OCI-LY1 (cell line): Measurements from ENCODE around the gene ZFR.

ENCODE experiments used
- H2AFZ ChIP-seq: fragments of 200-600 bp; sonication (generic), shearing (Covaris generic); 2 replicates; pipeline ENCODE4 v1.6.0; 2014; ENCODE audit warnings: antibody characterized with exemption, mild to moderate bottlenecking, low read length
- H3F3A ChIP-seq: fragments of 200-600 bp; sonication (generic), shearing (Covaris generic); 2 replicates; pipeline ENCODE4 v1.6.0; 2014; ENCODE audit warnings: mild to moderate bottlenecking, antibody characterized with exemption, low read length, moderate library complexity; ENCODE audit not compliant: insufficient read depth
- H3K27ac ChIP-seq: fragments of 200-600 bp; sonication (generic); 2 replicates; pipeline ENCODE4 v1.5.1; 2014; ENCODE audit warnings: low read length, mixed run types, mild to moderate bottlenecking, low read depth; ENCODE audit not compliant: poor library complexity, severe bottlenecking
- H3K27me3 ChIP-seq: fragments of 200-600 bp; sonication (generic); 2 replicates; pipeline ENCODE4 v1.6.0; 2014; ENCODE audit warnings: antibody characterized with exemption, mild to moderate bottlenecking, low read length, moderate library complexity; ENCODE audit not compliant: insufficient read depth
- H3K36me3 ChIP-seq: fragments of 200-600 bp; sonication (generic); 2 replicates; pipeline ENCODE4 v1.6.1; 2014; ENCODE audit warnings: mild to moderate bottlenecking, antibody characterized with exemption, low read length, moderate library complexity, mixed read lengths; ENCODE audit not compliant: insufficient read depth
- H3K4me1 ChIP-seq: fragments of 200-600 bp; sonication (generic); 2 replicates; pipeline ENCODE4 v1.5.1; 2014; ENCODE audit warnings: mild to moderate bottlenecking, low read length, moderate library complexity; ENCODE audit not compliant: insufficient read depth, severe bottlenecking
- H3K4me2 ChIP-seq: fragments of 200-600 bp; sonication (generic), shearing (Covaris generic); 2 replicates; pipeline ENCODE4 v1.6.1; 2014; ENCODE audit warnings: low read length
- H3K4me3 ChIP-seq: fragments of 200-600 bp; sonication (generic); 2 replicates; pipeline ENCODE4 v1.5.1; 2014; ENCODE audit warnings: low read length, low read depth, mild to moderate bottlenecking, mixed read lengths; ENCODE audit not compliant: poor library complexity, severe bottlenecking
- H3K79me2 ChIP-seq: fragments of 200-600 bp; shearing (Covaris generic); 2 replicates; pipeline ENCODE4 v1.6.1; 2016; ENCODE audit warnings: mixed run types, low read length, mixed read lengths; ENCODE audit not compliant: insufficient read depth
- H3K9ac ChIP-seq: fragments of 200-600 bp; sonication (generic), shearing (Covaris generic); 2 replicates; pipeline ENCODE4 v1.6.1; 2014; ENCODE audit warnings: mild to moderate bottlenecking, low read length, mixed read lengths
- H3K9me2 ChIP-seq: fragments of 200-600 bp; sonication (generic), shearing (Covaris generic); 2 replicates; pipeline ENCODE4 v1.6.1; 2014; ENCODE audit warnings: low read depth, mild to moderate bottlenecking, low read length, mixed read lengths
- H3K9me3 ChIP-seq: fragments of 200-600 bp; shearing (Covaris generic); 2 replicates; pipeline ENCODE4 v1.6.1; 2014; ENCODE audit warnings: low read length, mixed read lengths
- H4K20me1 ChIP-seq: fragments of 200-600 bp; sonication (generic), shearing (Covaris generic); 2 replicates; pipeline ENCODE4 v1.6.0; 2016; ENCODE audit warnings: mild to moderate bottlenecking, low read length; ENCODE audit not compliant: insufficient read depth
- CTCF ChIP-seq: fragments of 200-600 bp; sonication (generic), shearing (Covaris generic); IDR thresholded peaks from 2 replicates; pipeline ENCODE4 v1.5.1; 2017; ENCODE audit warnings: mild to moderate bottlenecking, antibody characterized with exemption, low read length, moderate library complexity, mixed read lengths
- EZH2 ChIP-seq: fragments of 200-600 bp; sonication (generic), shearing (Covaris generic); IDR thresholded peaks from 2 replicates; pipeline ENCODE4 v1.8.0; 2017; ENCODE audit warnings: borderline replicate concordance, mixed run types, mild to moderate bottlenecking, antibody characterized with exemption, low read length, moderate library complexity, mixed read lengths

The ZFR gene

DNA sequence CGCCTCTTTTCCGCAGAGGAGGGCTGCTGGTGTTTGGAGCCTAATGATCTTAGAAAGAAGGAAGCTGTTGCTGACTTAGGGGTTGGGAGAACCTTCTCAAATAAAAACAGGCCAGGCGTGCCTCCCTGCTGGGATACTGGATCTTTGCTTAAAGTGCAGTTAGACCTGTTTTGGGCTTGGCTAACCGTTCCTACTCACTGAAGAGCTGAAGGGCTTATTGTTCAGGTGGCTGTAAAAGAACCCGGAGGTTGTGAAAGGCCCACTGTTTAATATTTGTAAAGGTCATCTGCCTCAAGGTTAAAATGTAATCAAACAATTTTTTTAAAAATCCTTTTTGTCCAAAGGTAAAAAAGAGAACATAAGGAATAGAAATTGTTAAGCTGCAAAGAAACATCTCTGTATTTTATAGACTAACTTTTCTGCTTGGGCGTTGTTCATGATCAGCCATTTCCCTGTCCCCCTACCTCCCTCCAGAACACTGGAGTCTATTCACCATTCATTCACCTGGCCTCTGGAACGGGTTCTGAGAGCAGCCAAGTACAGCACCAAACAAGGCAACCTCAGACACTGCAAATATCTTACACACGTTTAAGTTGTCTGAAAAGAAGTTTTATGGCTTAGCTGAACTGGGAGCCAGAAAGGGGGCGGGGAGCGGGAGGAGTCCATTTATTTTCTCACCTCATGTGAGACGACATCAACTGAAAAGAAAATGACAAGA is 113.2 kb downstream of the ZFR start:
- H3K9me3 ChIP-seq: no peaks in the 10 kb centered on the region
- TF ChIP-seq CTCF (no peak), EZH2 (no peak)

GRCh38 chr5:32330126-32330971 is 114.2 kb downstream of the ZFR start:
- Histone ChIP-seq H3K9me3 (no peaks in the 10 kb centered on the region), H3K9ac (no peak overlapping the region), H3K4me1 (no peaks in the 10 kb centered on the region), H3K79me2 (no peaks in the 10 kb centered on the region), H3K9me2 (no peaks in the 10 kb centered on the region), H3K4me2 (no peak overlapping the region), H2AFZ (no peak overlapping the region), H3K27me3 (no peaks in the 10 kb centered on the region), H3K4me3 (no peak overlapping the region), H3K27ac (no peak overlapping the region), H4K20me1 (no peaks in the 10 kb centered on the region), H3K36me3 (no peaks in the 10 kb centered on the region), H3F3A (no peaks in the 10 kb centered on the region)
- TF ChIP-seq CTCF: no peak
- no peak for TF ChIP-seq EZH2

More for the DNA sequence above, 113.2 kb downstream of the ZFR start:
- no peak overlapping the region for H3K4me3 ChIP-seq
- H3F3A ChIP-seq: no peaks in the 10 kb centered on the region
- no peak overlapping the region for H3K4me2 ChIP-seq
- no peak overlapping the region for H3K9ac ChIP-seq
- H2AFZ ChIP-seq: no peak overlapping the region
- no peaks in the 10 kb centered on the region for H3K27me3 ChIP-seq
- H3K4me1 ChIP-seq: no peaks in the 10 kb centered on the region
- no peak overlapping the region for H3K27ac ChIP-seq
- H3K9me2 ChIP-seq: no peaks in the 10 kb centered on the region
- no peaks in the 10 kb centered on the region for H4K20me1 ChIP-seq
- H3K36me3 ChIP-seq: no peaks in the 10 kb centered on the region
- no peaks in the 10 kb centered on the region for H3K79me2 ChIP-seq

DNA sequence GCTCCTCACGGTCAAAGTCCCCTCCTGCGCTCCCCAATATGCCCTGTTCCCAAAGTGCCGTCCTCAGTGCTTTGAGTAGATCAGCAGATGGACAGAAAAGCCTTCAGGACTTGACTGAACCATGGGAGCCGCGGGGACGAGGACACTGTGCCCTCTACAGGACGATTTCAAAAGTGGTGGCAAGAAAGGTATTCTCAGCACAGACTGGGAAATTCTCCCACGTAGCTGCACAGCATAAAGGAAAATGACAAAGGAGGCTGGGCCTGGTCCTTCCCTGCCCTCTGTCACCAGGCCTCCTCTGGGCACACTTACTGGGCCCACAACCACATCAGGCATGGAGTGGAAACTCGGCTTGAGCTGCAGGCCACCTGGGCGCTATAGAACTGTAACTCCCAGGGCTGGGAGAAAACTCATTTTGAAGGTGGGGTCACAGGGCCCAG is 115.1 kb downstream of the ZFR start:
- Histone ChIP-seq H3K4me1 (no peaks in the 10 kb centered on the region), H4K20me1 (no peaks in the 10 kb centered on the region), H3K36me3 (no peaks in the 10 kb centered on the region), H2AFZ (no peak overlapping the region), H3K4me2 (peak overlapping the region; percentile 27; the same call in 1 of the 2 replicates), H3K9ac (no peak overlapping the region), H3K9me2 (no peaks in the 10 kb centered on the region), H3K27me3 (no peaks in the 10 kb centered on the region), H3K9me3 (no peaks in the 10 kb centered on the region), H3K4me3 (no peak overlapping the region), H3K27ac (no peak overlapping the region), H3F3A (no peaks in the 10 kb centered on the region), H3K79me2 (no peaks in the 10 kb centered on the region)
- no peak for TF ChIP-seq EZH2
- peak; percentile 88 for TF ChIP-seq CTCF
